NB4 (cell line): ENCODE data around the gene MSRB3.

Experiments used
- MAX ChIP-seq: IDR thresholded peaks from 2 replicates; pipeline ENCODE4 v1.6.1; 2011; ENCODE audit warnings: low read depth, low read length
- MYC ChIP-seq: IDR thresholded peaks from 2 replicates; pipeline ENCODE4 v1.6.1; 2011; ENCODE audit warnings: low read depth, low read length
- POLR2A ChIP-seq: IDR thresholded peaks from 2 replicates; pipeline ENCODE4 v1.6.1; 2011; ENCODE audit warnings: mild to moderate bottlenecking; ENCODE audit not compliant: insufficient read length; ENCODE audit errors: extremely low read depth
- TF ChIP-seq, protein P1 (sequence below): IDR thresholded peaks from one replicate; pipeline ENCODE4 v1.5.1; 2012; ENCODE audit warnings: low read depth, low read length

GRCh38 chr12:65343801-65344200, 65.3 kb downstream of the MSRB3 start:
- TF ChIP-seq, protein P1, sequence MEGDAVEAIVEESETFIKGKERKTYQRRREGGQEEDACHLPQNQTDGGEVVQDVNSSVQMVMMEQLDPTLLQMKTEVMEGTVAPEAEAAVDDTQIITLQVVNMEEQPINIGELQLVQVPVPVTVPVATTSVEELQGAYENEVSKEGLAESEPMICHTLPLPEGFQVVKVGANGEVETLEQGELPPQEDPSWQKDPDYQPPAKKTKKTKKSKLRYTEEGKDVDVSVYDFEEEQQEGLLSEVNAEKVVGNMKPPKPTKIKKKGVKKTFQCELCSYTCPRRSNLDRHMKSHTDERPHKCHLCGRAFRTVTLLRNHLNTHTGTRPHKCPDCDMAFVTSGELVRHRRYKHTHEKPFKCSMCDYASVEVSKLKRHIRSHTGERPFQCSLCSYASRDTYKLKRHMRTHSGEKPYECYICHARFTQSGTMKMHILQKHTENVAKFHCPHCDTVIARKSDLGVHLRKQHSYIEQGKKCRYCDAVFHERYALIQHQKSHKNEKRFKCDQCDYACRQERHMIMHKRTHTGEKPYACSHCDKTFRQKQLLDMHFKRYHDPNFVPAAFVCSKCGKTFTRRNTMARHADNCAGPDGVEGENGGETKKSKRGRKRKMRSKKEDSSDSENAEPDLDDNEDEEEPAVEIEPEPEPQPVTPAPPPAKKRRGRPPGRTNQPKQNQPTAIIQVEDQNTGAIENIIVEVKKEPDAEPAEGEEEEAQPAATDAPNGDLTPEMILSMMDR: no peak
- TF ChIP-seq MAX: no peak
- TF ChIP-seq POLR2A: no peak
- no peak for TF ChIP-seq MYC
